ENCODE data around the gene TTC23L.

DNA sequence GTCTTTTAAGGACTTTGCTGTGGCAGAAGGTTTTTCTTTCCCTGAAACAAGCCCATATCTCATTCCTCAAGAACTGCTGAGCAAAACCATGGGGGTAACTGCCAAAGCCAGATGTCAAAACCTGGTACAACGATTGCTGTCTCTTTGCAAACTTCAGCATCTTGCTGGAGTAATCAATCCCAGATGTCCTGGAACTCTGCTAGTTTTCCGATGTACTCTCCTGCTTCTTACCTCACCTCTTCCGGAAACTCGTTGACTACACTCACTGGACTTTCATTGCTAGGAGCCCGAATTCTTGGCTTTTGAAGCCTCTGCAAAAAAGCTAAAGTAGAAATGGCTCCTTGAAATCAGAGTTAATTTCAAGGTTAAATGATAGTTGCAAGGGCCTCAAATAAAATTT is 53.0 kb downstream of the TTC23L start:
- TF ChIP-seq CREM (CRISPR knock-in tag; IDR thresholded peaks at IDR 0.05) (no peak), CTCF (IDR thresholded peaks at IDR 0.05) (no peak), NFATC4 (CRISPR knock-in tag; IDR thresholded peaks at IDR 0.05) (no peak), TP53 (CRISPR knock-in tag; IDR thresholded peaks at IDR 0.05) (no peak), E2F4 (CRISPR knock-in tag; IDR thresholded peaks at IDR 0.05; ENCODE audit: borderline replicate concordance, low read depth) (no peak), SMAD3 (CRISPR knock-in tag; IDR thresholded peaks at IDR 0.05; ENCODE audit: borderline replicate concordance) (no peak), TCF7 (CRISPR knock-in tag; IDR thresholded peaks at IDR 0.05; ENCODE audit: low read depth) (no peak), IRF1 (CRISPR knock-in tag; IDR thresholded peaks at IDR 0.05) (no peak), MAX (CRISPR knock-in tag; IDR thresholded peaks at IDR 0.05) (no peak)
